T-helper 2 cell treated with Interferon-gamma antibody and Interleukin-4, amounts not matched to agents 100 ng/mL and 5 ng/mL, for 36 hours (primary cell): Measurements from ENCODE around the gene MAGI2. TPM values are rescaled to one million over a fixed set of nuclear protein-coding genes. Genes with fewer than 3 reads are reported as not detected.

Source experiments
- intact Hi-C: fragments of 100-400 bp; cut with micrococcal nuclease; formaldehyde crosslinking; loops from one replicate; pipeline ENCODE4 v1.15.1; 2023
- total RNA-seq: library from RNA; stranded (reverse); gene quantifications from 2 replicates; pipeline ENCODE4 v1.2.3, GENCODE V29; 2022

MAGI2 gene
- total RNA-seq, 1 donor from 2014 or later: not detected

- intact Hi-C loops: no loop called here
Measured at GRCh38 chr7:78835897-78836296, 617.6 kb downstream of the MAGI2 start.

GRCh38 chr7:78828317-78828716, 625.1 kb downstream of the MAGI2 start:
- intact Hi-C loops: no loop called here

DNA sequence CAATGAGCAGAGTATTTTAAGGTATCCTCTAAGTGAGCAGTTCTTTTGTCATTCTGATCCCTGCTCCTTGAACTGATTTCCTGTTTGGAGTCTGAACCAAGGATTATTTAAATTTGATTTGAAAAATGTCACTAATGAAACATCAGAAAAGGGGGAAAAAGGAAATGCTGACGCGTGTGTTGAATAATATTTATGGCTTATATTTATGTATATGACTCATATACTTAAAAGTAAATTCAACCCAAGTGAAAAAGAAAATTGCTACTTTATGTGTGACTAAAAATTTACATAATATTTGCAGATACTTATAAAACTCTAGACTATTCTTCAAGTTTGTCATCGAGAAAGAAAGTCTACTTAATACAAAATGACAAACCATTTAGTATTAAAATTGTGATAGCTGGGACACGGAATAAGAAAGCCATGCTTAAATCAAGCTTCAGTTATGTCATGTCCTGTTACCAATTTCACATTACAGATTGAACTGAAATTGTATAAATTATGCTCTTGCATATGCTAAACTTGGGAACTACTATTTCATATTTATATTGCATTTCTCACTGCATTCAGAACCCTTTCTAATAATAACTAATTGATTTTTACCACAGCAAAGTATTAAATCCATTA, 649.9 kb downstream of the MAGI2 start:
- intact Hi-C loops: no loop called here

- intact Hi-C loops: no loop called here
Measured at GRCh38 chr7:78794101-78794500, 659.4 kb downstream of the MAGI2 start.

DNA sequence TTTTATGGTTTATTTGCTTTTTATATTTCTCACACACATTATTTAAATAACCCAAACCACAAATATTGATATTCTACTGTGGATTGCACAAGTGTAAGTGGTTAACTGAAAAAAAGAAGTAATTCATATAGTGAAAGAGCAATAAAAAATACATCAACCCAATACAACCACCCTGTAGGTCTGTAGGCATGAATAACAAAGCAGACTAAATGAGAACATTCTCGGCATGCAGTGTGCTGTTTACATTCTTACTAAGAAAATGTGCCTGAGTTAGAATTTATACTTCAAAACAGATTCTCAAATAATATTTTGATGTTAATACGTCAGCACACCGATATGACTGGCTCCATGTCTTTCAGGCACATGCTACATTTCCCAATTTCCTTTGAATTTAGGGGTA, 660.8 kb downstream of the MAGI2 start:
- intact Hi-C loops: no loop called here

- intact Hi-C loops: no loop called here
Measured at GRCh38 chr7:78792006-78792405, 661.5 kb downstream of the MAGI2 start.

DNA sequence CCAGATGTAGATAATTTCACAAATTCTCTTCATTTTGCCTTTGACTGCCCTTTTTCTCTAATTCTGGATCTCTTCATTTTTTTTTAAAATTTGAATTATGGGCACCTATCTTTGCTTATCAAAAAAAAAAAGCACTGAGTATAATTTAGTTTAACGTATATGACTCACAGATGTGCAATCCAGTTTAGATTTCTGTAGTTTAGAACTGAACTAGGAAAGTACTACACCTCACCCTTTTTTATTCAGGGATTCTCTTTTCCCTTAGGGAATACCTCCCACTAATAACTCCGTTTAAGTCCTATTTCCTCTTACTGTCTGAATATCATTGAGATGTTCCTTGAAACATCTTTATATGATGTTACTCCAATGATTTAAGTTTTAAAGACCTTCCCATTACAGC, 665.0 kb downstream of the MAGI2 start:
- intact Hi-C loops: no loop called here

DNA sequence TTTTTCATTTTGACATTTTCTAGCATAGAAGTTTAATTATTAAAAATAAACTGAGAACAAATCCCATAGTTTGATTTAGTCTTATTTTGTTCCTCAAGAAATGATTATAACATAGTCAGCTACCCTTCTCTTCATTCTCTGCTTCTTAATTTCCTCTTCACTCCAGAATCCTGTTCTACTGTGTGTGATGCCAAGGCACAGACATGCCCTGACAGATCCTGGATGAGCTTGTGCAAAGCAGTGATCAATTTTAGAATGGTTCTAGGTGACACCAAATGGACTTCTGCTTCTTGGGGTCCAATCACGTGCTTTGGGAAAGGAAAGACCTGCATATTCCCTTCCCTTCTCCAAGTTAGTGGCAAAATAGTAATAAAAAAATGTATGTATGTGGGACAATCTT, 665.6 kb downstream of the MAGI2 start:
- intact Hi-C loops: no loop called here

GRCh38 chr7:78786055-78786454, 667.4 kb downstream of the MAGI2 start:
- intact Hi-C loops: no loop called here

DNA sequence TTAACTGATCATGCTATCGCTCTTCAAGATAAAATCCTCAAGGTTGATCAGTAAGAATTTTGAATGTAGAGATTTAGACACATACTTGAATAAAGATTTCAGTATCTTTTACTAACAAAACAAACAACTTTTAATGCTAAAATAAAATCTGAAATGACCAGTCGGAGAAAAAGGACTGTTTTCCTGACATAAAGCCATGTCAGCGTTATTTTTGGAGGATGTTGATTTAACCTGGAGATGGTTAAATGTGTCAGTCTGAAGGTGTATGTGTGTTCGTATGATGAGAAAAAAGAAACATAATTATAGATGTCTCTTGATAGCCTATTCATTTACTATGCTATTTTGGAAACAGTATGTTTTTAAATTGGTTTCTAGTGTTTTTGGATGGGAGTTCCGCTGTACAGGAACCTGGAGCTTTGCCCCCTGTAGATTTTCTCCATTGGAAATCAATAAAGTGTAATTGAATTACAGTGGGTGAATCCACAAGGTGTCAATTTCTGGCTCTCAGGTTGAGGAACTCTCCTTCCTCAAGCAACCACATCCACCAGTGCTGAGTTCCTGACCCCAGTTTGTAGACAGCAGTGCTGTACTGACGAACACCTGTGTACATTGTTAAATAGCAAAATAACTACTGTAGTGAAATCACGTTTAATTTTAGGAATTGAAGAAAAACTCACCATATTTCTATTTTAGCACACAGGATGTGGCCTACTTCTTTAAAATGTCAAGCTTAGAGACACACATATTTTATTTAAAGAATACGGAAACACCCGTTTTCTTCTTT, 670.1 kb downstream of the MAGI2 start:
- intact Hi-C loops: no loop called here

GRCh38 chr7:78780560-78780959, 672.9 kb downstream of the MAGI2 start:
- intact Hi-C loops: no loop called here

- intact Hi-C loops: no loop called here
Measured at GRCh38 chr7:78779788-78780187, 673.7 kb downstream of the MAGI2 start.

- intact Hi-C loops: no loop called here
Measured at GRCh38 chr7:78777829-78778228, 675.6 kb downstream of the MAGI2 start.

DNA sequence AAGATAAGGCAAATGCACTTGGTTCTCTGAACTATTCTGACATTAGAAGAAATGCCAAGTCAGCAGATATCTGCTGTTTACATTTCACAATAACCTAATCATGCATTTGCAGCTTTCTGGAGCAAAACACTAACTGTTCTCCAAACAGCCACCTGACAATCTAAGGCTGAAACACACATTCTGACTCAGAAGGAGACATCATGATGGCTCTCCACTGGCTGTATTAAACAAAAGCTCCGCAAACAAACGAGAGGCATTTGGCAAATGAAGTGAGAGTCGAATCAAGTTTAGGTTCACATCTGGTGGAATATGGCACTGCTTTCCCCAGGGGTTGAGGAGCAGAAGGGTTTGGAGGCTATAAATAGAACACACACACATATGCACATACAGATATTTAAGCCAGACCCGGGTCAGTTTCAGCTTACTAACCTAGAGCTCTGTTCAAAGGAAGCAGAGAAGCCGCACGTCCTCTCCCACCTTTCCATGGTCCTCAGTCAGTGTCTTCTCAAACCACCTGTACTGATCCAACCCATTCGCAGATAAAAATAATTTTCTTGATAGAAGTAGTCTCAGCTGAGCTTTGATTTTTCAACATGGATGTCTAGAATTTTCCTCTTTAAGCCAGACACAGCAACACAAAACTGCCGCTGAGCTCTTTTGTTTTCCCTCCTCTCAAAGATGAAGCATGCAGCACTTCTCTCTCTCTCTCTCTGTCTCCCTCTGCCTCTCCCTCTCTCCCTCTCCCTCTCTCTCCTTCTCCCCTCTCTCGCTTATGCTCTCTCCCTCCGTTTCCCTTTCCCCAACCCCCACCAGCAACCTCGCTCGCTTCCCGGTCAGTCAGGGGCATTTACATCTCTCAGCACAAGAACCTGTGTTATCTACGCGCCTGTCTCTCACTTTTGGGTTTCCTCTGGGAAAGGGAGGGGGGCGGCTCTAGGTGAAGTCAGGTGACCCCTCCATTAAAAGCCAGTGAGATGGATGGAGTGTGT, 682.8 kb downstream of the MAGI2 start:
- intact Hi-C loops: no loop called here

DNA sequence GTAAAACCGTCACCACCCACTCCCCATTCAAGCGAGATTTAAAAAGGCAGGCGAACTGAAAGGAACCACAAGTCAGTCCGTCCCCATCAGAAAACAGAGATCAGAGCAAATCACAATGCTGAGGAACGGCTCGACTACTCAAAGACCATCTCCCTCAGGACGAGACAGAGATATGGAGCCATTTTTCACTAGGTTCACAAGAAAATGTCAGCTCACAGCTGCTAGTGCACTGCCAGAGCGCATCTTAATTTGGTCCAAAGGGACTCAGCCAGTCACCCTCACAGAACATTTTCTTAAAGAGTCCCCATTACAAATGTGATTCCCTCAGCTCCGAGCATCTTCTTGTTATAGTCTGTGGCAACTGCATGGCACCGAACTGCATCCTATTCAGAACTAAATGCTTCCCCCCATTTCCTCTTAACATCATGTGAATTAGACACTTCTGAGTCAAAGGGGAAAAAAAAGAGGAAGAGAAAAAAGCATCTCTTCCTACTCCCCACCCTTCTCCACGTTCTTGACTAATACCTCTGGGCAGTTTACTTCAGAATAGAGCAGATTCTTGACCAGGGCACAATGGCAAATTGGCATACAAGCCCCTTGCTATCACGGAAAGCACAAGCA, 683.9 kb downstream of the MAGI2 start:
- intact Hi-C loops: no loop called here

GRCh38 chr7:78768859-78769258, 684.6 kb downstream of the MAGI2 start:
- intact Hi-C loops: no loop called here

GRCh38 chr7:78765943-78766729, 687.3 kb downstream of the MAGI2 start:
- intact Hi-C loops: no loop called here

- intact Hi-C loops: no loop called here
Measured at GRCh38 chr7:78764571-78764970, 688.9 kb downstream of the MAGI2 start.

- intact Hi-C loops: no loop called here
Measured at GRCh38 chr7:78762625-78763024, 690.8 kb downstream of the MAGI2 start.

DNA sequence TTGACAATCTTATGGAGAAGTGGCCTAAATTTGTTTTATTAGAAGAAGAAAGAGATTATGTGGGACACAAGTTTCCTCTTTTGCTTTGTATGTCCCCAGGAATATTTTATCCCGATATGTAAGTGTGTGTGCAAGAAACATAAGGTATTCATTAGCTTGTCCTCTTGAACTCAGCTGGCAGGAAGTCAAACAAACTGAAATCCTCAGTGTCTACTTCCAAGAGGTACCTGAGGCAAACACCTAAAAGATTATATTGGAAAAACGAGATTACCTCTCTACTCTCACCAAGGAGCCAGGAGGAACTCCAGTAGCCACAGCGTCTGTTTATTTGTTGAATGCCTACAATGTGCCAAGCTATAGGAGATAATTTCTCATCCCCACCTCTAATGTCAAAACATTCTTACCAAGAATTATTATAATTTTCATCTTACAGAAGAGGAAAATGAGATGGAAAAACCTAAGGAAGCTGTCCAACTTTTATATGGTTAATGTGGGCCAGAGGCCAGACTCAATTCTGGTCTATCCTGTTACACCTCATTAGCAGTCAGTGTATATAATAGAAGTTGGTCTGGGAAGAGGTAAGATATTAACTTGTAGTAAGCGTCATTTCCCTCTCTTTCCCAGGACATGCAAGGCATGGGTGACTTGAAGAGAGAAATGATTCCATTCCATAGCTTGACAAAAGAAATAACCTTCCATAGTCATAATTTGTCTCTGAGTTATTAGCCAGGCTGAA, 692.7 kb downstream of the MAGI2 start:
- intact Hi-C loops: no loop called here
